OCI-M2 (cell line): Measurements from ENCODE around the gene HABP4.

Experiments used
- DNase-seq: peaks from one replicate; lab custom pipeline; 2025; ENCODE audit not compliant: unreplicated experiment; lab: John Stamatoyannopoulos, UW

HABP4 gene

GRCh38 chr9:96449845-96450612 is at the start of gene HABP4:
Gene HABP4, plus strand, starts transcription at chr9:96450169. Its CDS starts 111 bp downstream, at chr9:96450280.
- DNase-seq, result peak; percentile 76

- no peak for DNase-seq
Measured at GRCh38 chr9:96408409-96409280, 41.3 kb upstream of the HABP4 start.

GRCh38 chr9:96411129-96411838 is 38.7 kb upstream of the HABP4 start:
- DNase-seq, result no peak

GRCh38 chr9:96412174-96412913 is 37.6 kb upstream of the HABP4 start:
- DNase-seq, result no peak

GRCh38 chr9:96413302-96414221 is 36.4 kb upstream of the HABP4 start:
- DNase-seq, result no peak

GRCh38 chr9:96417051-96417586 is 32.9 kb upstream of the HABP4 start:
- DNase-seq, result no peak

- no peak for DNase-seq
Measured at GRCh38 chr9:96417661-96418082, 32.3 kb upstream of the HABP4 start.

GRCh38 chr9:96418083-96418919 is 31.7 kb upstream of the HABP4 start, which contains the start of gene ZNF367:
Gene ZNF367, minus strand, starts transcription at chr9:96418370. Its CDS starts 338 bp downstream, at chr9:96418032.
- peak; percentile 52 for DNase-seq

- no peak for DNase-seq
Measured at GRCh38 chr9:96418920-96419690, 30.9 kb upstream of the HABP4 start.

GRCh38 chr9:96419691-96419969 is 30.3 kb upstream of the HABP4 start:
- no peak for DNase-seq

- no peak for DNase-seq
Measured at GRCh38 chr9:96420468-96421219, 29.3 kb upstream of the HABP4 start.

- no peak for DNase-seq
Measured at GRCh38 chr9:96423322-96423984, 26.5 kb upstream of the HABP4 start.

- DNase-seq, result no peak
Measured at GRCh38 chr9:96423985-96424336, 26.0 kb upstream of the HABP4 start.

GRCh38 chr9:96425500-96426169 is 24.3 kb upstream of the HABP4 start:
- no peak for DNase-seq

GRCh38 chr9:96429732-96430131 is 20.2 kb upstream of the HABP4 start:
- DNase-seq, result no peak

GRCh38 chr9:96430377-96430776 is 19.6 kb upstream of the HABP4 start:
- DNase-seq, result no peak
